Measurements from ENCODE around the gene B4GALT4. TPM values are rescaled to one million over a fixed set of nuclear protein-coding genes. Genes with fewer than 3 reads are reported as not detected.

Gene B4GALT4
- total RNA-seq, 1 experiment from 2014 or later = 21.8 TPM

GRCh38 chr3:119240101-119240590, 532 bp downstream of the B4GALT4 start:
- Histone ChIP-seq H3K27me3 (ENCODE audit: insufficient read depth, low read depth) (no peaks in the 10 kb centered on the region), H3K36me3 (ENCODE audit: low read depth) (peaks cover 17% of the 10 kb centered on the region), H3K9me3 (ENCODE audit: insufficient read depth, low read depth) (no peaks in the 10 kb centered on the region), H3K4me3 (peak overlapping the region; percentile 85), H4K20me1 (ENCODE audit: insufficient read depth) (no peaks in the 10 kb centered on the region), H2AFZ (peak overlapping the region; percentile 75), H3K4me1 (replicated peaks; ENCODE audit: insufficient read depth) (peaks cover 19% of the 10 kb centered on the region), H3K4me2 (peak overlapping the region; percentile 89), H3K27ac (peak overlapping the region; percentile 68), H3K79me2 (ENCODE audit: low read depth) (peaks cover 34% of the 10 kb centered on the region), H3F3A (ENCODE audit: insufficient read depth, low read depth) (peaks cover 8% of the 10 kb centered on the region), H3K9me2 (ENCODE audit: insufficient read depth) (no peaks in the 10 kb centered on the region)
- no peak for DNase-seq
- CTCF ChIA-PET = interaction anchor here (0.9 to 1.7 kb wide), 6 partner anchors 18 to 356 kb away, joined by 3 to 11 read pairs (median 5); partner anchors contain the start of gene TEX55
- intact Hi-C loops (cut with micrococcal nuclease; ENCODE audit: unreplicated experiment) = loop anchor here (2.0 to 10.0 kb wide), 5 partner anchors 63 to 257 kb away; partner anchors contain the start of genes IGSF11 and TIMMDC1
- POLR2A ChIA-PET (ENCODE audit: unreplicated experiment) = no interaction called here
- no peak for TF ChIP-seq EZH2 (IDR thresholded peaks at IDR 0.05; ENCODE audit: low read depth)
- TSS peak; percentile 42 for BruUV-seq (replicated peaks)

- Histone ChIP-seq H2AFZ (peak overlapping the region; percentile 75; the same call in 1 of the 2 replicates), H4K20me1 (ENCODE audit: insufficient read depth) (no peaks in the 10 kb centered on the region)
- POLR2A ChIA-PET (ENCODE audit: unreplicated experiment) = interaction anchor here (0.6 to 0.7 kb wide), 3 partner anchors 19 to 1041 kb away, joined by 3 to 10 read pairs (median 3); no protein-coding TSS in a partner anchor
Observed at GRCh38 chr3:119239206-119239820, 1.4 kb downstream of the B4GALT4 start.

GRCh38 chr3:119238363-119238762, 2.3 kb downstream of the B4GALT4 start:
- ChIA-PET POLR2A (ENCODE audit: unreplicated experiment) (no interaction called here), CTCF (no interaction called here)
- no peaks in the 10 kb centered on the region for H3K9me3 ChIP-seq (ENCODE audit: insufficient read depth, low read depth)
- H3F3A ChIP-seq (ENCODE audit: insufficient read depth, low read depth) = peaks cover 8% of the 10 kb centered on the region
- no peak for TF ChIP-seq CTCF (conservative IDR thresholded peaks at IDR 0.05)
- no peak for TF ChIP-seq EZH2 (IDR thresholded peaks at IDR 0.05; ENCODE audit: low read depth)
- no TSS peak for BruUV-seq (replicated peaks)
- H3K4me3 ChIP-seq = no peak overlapping the region
- intact Hi-C loops (cut with micrococcal nuclease; ENCODE audit: unreplicated experiment) = no loop called here
- DNase-seq = no peak
- H2AFZ ChIP-seq = no peak overlapping the region
- H3K27me3 ChIP-seq (ENCODE audit: insufficient read depth, low read depth) = no peaks in the 10 kb centered on the region
- H3K4me1 ChIP-seq (replicated peaks; ENCODE audit: insufficient read depth) = peaks cover 20% of the 10 kb centered on the region
- H4K20me1 ChIP-seq (ENCODE audit: insufficient read depth) = no peaks in the 10 kb centered on the region
- H3K9me2 ChIP-seq (ENCODE audit: insufficient read depth) = no peaks in the 10 kb centered on the region
- peaks cover 29% of the 10 kb centered on the region for H3K36me3 ChIP-seq (ENCODE audit: low read depth)
- H3K79me2 ChIP-seq (ENCODE audit: low read depth) = peaks cover 34% of the 10 kb centered on the region
- peak overlapping the region; percentile 89 for H3K4me2 ChIP-seq
- no peak overlapping the region for H3K27ac ChIP-seq

More at GRCh38 chr3:119239206-119239820, 1.4 kb downstream of the B4GALT4 start:
- H3F3A ChIP-seq (ENCODE audit: insufficient read depth, low read depth) = peaks cover 8% of the 10 kb centered on the region
- H3K9me2 ChIP-seq (ENCODE audit: insufficient read depth) = no peaks in the 10 kb centered on the region
- peak overlapping the region; percentile 89 for H3K4me2 ChIP-seq
- peaks cover 24% of the 10 kb centered on the region for H3K36me3 ChIP-seq (ENCODE audit: low read depth)
- H3K4me3 ChIP-seq = peak overlapping the region; percentile 85
- no peak for TF ChIP-seq EZH2 (IDR thresholded peaks at IDR 0.05; ENCODE audit: low read depth)
- TF ChIP-seq CTCF (conservative IDR thresholded peaks at IDR 0.05) = no peak
- peaks cover 20% of the 10 kb centered on the region for H3K4me1 ChIP-seq (replicated peaks; ENCODE audit: insufficient read depth)
- peaks cover 34% of the 10 kb centered on the region for H3K79me2 ChIP-seq (ENCODE audit: low read depth)
- H3K27ac ChIP-seq = peak overlapping the region; percentile 68; the same call in 1 of the 2 replicates
- no peak for DNase-seq
- intact Hi-C loops (cut with micrococcal nuclease; ENCODE audit: unreplicated experiment) = no loop called here
- BruUV-seq (replicated peaks) = no TSS peak
- CTCF ChIA-PET = no interaction called here
- H3K27me3 ChIP-seq (ENCODE audit: insufficient read depth, low read depth) = no peaks in the 10 kb centered on the region
- no peaks in the 10 kb centered on the region for H3K9me3 ChIP-seq (ENCODE audit: insufficient read depth, low read depth)
